IPS-NIHi7 (cell line): Measurements from ENCODE around the gene MROH9.

ENCODE experiments used
- DNase-seq: peaks from one replicate; pipeline ENCODE4 v3.0.0; 2012; ENCODE audit warnings: mixed read lengths; ENCODE audit errors: extremely low spot score

The MROH9 gene

DNA sequence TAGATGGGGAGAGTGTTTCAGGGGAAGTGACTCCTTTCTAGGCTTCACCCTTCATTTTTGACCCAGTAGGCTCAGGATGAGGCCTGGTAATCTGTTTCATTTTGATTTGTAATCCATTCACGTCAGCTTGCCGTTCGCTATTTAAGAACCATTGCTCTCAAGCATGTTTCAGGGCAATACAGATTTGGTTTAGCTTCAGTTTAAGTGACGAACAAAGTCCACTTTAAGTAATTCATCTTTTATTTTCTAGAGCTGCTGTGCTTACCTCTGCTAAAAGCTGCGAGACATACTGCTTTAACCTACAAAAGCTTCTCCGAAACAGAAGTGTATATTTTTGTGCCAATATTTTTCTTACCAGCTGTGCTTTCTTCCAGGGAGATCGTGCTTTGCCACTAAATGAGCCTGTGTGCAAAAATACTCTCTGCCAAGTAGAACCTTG, 146.4 kb downstream of the MROH9 start:
- DNase-seq, result no peak

DNA sequence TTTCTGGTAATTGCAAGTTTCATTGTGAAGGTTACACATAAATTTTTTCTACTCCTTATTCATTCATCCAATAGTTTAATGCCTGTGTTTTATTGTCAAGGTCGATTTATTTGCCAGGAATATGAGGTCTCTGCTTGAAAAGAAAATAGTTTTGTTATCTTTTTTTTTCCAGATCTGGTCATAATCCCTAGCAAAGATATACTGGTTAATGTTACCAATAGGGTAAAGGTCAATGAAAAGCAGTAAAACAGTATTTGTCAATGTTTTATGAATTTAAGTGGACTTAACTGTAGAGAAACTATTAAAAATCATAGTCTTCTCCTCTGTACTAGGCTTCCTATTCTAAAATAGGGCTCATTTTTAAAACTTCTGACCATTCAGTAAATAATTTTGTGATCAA, 147.3 kb downstream of the MROH9 start:
- no peak for DNase-seq

DNA sequence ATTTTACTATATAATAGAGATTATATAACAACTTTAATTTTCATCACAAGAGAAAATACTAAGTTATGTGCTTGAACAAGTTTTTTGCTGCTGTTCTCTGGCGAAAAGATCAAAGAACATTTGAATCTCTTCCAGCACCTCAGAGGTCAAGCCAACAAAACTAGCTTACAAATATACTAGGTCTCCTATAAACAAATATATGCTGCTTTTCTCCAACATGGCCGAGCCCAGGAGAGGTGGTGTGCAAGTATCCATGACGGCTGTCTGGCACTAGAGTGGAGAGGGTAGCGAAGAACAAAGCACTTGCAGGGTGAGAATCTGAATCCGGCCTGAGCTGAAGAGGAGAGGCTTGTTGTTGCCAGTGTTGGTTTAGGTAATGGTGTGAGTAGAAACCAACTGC, 147.9 kb downstream of the MROH9 start:
- DNase-seq, result no peak

DNA sequence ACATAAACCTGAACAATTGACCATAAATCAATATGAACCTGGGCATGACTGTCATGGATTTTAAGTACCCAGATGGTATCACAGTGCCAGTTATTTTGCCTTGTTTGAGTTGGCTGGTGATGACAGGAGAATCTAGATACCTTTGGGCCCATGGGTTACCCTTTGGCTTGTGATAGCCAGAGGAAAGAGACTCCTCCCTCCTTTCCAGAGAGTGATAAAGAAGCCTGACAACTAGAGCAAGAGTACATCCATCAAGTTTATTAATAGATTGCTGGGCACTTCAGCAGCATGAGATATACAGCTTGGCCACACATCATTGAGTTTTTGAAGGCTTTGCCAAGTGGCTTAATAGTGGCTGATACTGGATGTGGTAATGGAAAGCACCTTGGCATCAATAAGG, 148.8 kb downstream of the MROH9 start:
- DNase-seq, result no peak

DNA sequence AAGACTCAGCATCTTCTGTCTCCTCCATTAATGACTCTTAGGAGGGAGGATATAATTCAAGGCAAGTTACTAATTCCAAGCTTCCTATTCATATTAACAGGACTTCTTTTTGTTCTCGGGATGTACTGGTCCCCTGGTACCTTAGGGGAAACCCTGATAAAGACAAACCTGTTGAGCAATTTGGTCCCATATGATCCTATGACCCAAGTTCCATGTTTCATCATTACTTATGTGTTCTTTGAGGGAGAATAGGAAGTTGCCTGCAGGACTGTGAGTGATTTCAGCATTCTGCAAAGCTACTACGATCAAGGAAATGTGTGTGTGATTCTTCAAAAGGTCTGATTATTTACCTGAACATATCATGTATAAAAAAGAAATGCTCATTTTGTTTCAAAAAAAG, 149.5 kb downstream of the MROH9 start:
- no peak for DNase-seq

DNA sequence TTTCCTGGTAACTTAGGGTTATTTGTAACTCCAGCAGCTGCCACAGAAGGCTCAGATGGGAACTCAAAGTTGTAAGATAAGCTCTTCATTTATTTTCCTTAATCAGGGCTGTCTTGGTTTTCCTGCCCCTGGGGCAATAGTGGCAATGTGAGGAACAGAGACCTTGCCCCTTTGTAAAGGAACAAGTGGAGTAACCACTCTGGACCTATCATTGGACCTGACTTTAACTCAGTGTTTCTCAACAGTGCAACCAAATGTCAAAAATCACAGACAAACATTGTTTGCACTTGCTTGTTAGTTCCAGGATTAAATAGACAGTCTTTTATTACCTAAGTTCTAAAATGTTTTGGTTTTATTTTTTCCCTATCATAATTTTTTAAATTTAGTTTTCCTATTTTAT, 152.6 kb downstream of the MROH9 start:
- no peak for DNase-seq

DNA sequence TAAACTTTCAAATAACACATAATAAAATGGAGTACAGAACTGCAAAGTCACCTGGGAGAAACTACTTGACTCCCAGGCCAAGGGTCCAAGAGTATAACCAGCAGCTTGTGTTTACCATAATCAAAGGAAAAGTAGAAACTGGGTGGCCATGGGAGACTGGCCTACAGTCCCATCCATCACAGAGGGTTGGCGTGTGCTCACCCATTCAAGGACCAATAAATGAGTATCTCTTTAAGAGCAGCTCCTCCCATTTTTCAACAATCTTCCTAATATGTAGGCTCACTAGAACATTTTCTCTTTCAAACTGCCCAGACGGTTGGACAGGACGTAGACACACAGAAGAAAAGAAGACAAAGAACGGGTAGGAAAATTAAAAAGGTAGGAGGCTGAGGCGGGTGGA, 155.3 kb downstream of the MROH9 start, which contains the start of gene FMO3:
Gene FMO3 (plus strand): TSS at position 302 of the 400 bp plus-strand sequence. CDS start 1,754 bp downstream, outside the sequence.
- no peak for DNase-seq

DNA sequence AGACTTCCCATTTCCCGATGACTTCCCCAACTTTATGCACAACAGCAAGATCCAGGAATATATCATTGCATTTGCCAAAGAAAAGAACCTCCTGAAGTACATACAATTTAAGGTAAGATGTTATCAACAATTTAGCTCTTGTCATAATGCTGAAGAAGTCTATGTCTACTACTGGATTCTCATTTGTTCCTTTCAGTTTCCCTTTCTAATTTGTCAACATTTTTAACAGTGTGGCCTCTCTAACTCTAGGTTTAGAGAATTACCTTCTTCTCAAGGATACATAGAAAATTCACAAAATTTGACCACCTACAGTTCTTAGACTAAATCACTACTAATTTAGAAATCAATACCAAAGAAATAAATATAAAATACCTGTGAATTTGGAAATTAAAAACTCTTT, 168.5 kb downstream of the MROH9 start:
- no peak for DNase-seq

DNA sequence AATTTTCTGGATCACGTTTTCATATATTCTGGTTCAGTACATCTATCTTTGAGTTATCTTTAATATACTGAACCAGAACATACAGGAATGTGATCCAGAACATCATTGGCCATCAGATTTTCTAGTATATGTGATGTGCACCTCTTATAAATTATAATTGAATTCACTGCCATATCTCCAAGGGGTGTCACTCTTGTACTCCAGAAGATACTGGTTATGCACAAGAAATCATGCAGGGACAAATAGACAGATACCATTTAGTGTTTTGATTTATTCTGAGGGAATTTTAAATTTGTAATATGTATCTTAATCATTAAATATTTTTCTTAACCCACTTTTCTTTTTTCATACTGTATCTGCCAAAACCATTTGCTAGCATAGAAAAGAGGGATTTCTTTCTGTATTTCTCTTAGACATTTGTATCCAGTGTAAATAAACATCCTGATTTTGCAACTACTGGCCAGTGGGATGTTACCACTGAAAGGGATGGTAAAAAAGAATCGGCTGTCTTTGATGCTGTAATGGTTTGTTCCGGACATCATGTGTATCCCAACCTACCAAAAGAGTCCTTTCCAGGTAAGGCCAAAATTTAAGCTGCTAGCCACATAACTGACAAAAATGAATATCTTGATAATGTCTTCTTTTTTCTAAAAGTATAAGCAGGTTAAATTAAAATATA, 172.1 kb downstream of the MROH9 start:
- no peak for DNase-seq

DNA sequence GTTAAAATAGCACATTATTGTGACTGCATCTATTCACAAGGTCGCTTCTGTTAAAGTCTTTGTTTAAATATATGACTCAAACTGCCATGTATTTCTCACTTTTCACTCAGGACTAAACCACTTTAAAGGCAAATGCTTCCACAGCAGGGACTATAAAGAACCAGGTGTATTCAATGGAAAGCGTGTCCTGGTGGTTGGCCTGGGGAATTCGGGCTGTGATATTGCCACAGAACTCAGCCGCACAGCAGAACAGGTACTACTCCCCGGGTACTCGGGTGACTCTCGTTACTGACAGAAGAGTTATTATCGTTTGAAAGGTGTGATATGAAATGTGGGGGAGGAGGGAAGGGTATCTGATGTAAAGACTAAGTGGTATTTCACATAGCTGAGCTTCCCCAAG, 172.6 kb downstream of the MROH9 start:
- DNase-seq, result no peak

DNA sequence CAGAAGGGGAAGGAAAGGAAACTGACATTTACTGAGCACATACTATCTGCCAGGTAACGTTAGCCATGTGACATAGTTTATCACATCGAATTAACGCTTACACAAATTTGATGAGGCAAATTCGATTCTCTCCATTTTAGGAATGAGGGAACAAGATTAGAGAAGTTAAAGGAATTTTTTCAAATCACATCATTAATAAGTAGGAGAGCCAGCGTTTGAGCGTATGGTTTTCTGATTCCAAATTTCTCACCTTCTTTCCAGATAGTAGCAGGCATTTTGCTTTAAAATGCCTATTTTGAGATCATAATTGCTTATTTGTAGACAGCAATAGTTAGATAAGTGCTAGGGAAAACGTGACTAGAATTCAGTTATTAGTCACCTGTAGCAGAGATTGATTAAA, 174.6 kb downstream of the MROH9 start:
- no peak for DNase-seq

DNA sequence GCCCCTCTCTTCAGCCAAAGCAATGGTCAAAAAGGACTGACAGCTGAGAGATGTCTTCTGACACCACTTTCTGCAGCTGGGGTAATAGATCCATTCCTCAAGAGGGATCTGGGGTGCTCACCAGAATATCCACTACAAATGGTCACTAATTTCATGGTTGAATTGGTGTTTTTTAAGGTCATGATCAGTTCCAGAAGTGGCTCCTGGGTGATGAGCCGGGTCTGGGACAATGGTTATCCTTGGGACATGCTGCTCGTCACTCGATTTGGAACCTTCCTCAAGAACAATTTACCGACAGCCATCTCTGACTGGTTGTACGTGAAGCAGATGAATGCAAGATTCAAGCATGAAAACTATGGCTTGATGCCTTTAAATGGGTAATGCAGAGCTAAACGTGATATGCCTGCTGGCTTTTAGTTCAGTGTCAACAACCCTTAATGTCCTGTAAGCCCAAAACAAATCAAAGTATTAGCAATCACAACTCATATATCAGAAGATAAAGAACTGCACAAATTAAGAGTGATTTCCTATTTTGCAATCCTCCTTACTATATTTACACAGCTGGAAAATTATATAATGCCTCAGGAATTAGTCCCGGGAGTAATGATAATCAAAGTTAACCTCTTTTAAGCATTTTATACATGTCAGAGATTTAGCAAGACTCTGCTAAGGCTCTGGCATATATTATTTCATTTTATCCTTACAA, 175.4 kb downstream of the MROH9 start:
- no peak for DNase-seq

DNA sequence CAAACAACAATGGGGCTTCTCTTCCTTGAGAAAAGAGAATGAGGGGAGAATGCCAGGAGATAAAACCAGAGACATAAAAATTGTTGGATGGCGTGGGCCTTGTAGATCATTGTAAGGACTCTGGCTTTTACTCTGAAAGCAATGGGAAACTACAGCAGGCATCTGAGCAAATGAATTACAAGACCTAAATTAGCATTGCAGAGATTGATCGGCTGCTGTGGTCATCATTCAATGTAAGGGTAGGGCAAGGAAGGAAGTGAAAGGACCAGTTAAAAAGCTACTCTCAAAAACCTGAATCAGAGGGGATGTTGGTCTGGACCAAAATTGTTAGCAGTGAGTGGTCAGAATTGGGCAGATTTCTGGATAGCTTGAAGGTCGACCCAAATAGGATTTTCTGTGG, 176.8 kb downstream of the MROH9 start:
- DNase-seq, result no peak

DNA sequence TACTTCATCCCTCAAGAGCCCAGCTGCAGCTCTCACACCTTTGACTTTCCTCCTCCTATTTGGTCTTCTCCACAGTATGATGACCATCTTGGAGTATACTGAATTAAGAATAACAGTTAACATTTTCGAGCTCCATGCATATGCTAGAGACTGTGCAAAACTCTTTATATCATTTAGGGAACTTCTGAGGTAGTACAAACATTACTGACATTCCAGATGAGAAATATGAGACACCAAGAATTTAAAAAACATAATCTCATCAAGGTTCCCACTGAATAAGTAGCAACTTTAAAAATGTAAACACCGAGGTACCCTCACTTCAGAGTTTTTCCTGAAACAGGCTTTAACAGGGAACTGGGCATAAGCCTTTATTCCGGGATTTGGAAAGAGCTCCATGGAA, 178.0 kb downstream of the MROH9 start:
- DNase-seq, result no peak
